BE2C (cell line): ENCODE results near the gene PPP1R7.

Experiments used
- DNase-seq: peaks from one replicate; pipeline ENCODE4 v3.0.0-alpha.2; 2020
- H3K27me3 ChIP-seq: fragments of 250-450 bp; sonication (Bioruptor Pico); 2 replicates; pipeline ENCODE4 v1.5.1; 2020; ENCODE audit warnings: mild to moderate bottlenecking
- H3K36me3 ChIP-seq: fragments of 250-450 bp; sonication (Bioruptor Pico); 2 replicates; pipeline ENCODE4 v1.5.1; 2020; ENCODE audit warnings: mild to moderate bottlenecking
- H3K4me1 ChIP-seq: fragments of 250-450 bp; sonication (Bioruptor Pico); 2 replicates; pipeline ENCODE4 v1.5.1; 2020
- H3K4me3 ChIP-seq: 2 replicates; pipeline ENCODE4 v1.5.1; 2011; ENCODE audit warnings: low read depth, low read length
- H3K9me3 ChIP-seq: fragments of 250-450 bp; sonication (Bioruptor Pico); 2 replicates; pipeline ENCODE4 v1.5.1; 2020
- TF ChIP-seq, protein P1 (sequence below): IDR thresholded peaks from 2 replicates; pipeline ENCODE4 v1.5.1; 2012; ENCODE audit warnings: mild to moderate bottlenecking, low read depth, low read length

Gene PPP1R7

DNA sequence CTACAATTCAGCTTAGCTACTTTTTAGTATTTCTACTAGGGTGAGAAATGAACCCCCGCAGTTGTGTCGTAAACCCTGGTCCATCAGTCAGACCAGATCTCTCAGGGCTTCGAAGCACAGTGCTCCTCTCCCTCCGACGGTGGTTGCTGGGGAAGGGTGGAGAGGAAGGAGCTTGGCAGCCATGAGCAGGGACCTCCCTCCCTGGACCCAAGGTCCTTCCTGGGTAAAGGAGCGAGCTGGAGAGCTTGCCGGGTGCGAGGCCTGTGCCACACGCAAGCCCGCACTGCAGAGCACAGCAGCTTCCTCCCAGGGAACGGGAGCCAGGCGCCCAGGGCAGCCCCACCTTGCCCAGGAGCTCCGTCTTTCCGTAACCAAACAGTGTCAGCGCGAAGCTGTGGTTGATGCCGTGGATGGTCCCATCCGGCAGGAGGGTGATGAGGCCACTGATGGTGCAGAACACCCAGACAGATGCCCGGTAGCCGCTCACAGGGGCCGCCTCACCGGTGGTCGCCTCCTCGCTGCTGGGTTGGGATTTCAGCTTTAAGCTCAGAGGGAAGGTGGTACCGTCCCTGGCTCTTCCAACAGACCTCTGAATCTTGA is 13.5 kb upstream of the PPP1R7 start:
- H3K36me3 ChIP-seq, result peaks cover 13% of the 10 kb centered on the region
- H3K27me3 ChIP-seq, result no peaks in the 10 kb centered on the region
- no peaks in the 10 kb centered on the region for H3K4me1 ChIP-seq

DNA sequence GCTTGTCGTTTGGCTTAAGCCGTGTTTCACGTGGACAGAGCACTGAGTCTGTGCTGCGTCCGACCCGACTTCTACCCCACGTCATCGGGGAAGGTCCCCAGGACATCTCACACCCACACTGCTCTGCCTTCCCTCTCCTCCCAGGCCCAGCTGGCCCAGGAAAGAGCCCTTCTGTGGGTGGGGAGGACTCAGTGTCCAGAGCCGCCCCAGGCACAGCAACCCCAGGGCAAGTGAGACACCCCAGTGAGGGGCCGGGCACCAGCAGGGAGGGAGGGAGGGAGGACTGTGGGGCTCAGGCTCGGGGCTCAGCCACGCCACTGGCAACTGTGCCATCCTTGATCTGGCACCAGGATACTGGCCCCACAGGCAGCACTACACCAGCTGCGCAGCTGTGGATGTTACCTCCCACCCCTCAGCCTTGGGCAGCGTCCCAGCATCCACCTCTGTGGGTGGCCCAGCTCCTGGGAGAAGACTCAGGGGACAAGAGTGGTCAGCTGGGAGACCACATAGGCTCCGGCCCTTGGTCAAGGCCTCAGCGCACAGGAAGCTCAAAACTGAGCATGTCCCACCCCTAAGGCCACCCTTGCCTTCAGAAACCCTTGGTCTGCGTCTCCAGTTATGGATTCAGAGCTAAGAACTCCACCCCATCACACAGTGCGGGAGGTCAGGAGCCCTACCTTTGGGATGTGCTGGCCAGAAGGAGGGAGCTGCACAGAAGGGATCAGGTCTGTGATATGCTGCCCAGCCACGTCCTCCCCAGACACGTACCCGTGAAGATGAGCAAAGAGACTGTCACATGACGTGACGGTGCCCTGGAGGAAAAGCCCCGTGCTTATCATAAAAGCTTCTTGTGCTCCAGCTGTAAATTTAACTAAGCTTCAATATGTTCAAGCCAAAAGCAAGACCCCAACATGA is 12.7 kb upstream of the PPP1R7 start:
- Histone ChIP-seq H3K36me3 (peaks cover 13% of the 10 kb centered on the region), H3K9me3 (no peaks in the 10 kb centered on the region), H3K27me3 (no peaks in the 10 kb centered on the region), H3K4me1 (no peaks in the 10 kb centered on the region), H3K4me3 (no peak overlapping the region)
- no peak for DNase-seq
- TF ChIP-seq, protein P1, sequence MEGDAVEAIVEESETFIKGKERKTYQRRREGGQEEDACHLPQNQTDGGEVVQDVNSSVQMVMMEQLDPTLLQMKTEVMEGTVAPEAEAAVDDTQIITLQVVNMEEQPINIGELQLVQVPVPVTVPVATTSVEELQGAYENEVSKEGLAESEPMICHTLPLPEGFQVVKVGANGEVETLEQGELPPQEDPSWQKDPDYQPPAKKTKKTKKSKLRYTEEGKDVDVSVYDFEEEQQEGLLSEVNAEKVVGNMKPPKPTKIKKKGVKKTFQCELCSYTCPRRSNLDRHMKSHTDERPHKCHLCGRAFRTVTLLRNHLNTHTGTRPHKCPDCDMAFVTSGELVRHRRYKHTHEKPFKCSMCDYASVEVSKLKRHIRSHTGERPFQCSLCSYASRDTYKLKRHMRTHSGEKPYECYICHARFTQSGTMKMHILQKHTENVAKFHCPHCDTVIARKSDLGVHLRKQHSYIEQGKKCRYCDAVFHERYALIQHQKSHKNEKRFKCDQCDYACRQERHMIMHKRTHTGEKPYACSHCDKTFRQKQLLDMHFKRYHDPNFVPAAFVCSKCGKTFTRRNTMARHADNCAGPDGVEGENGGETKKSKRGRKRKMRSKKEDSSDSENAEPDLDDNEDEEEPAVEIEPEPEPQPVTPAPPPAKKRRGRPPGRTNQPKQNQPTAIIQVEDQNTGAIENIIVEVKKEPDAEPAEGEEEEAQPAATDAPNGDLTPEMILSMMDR, result no peak

More for the DNA sequence above, 13.5 kb upstream of the PPP1R7 start:
- no peaks in the 10 kb centered on the region for H3K9me3 ChIP-seq
- TF ChIP-seq, protein P1, result no peak
- no peak for DNase-seq
- no peak overlapping the region for H3K4me3 ChIP-seq

DNA sequence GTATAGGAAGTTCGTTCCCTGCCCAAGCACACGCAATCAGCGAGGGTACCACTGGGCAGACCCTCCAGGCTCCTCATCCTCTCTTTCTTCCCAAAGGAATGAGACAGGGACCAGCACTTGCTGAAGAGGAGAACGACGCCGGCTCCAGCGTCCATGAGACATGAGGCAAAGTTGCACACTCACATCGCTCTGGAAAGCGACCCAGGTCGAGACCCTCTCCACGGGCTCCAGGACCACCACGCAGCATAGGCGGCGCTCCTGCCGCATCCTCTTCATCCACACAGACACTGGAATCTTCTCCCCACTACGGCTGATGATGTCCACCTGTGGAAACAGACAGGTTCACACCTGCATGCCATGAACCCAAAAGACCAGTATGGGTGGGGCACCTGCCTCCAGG is 11.8 kb upstream of the PPP1R7 start:
- peaks cover 13% of the 10 kb centered on the region for H3K36me3 ChIP-seq
- no peaks in the 10 kb centered on the region for H3K27me3 ChIP-seq
- H3K4me3 ChIP-seq, result no peak overlapping the region
- no peaks in the 10 kb centered on the region for H3K4me1 ChIP-seq
- H3K9me3 ChIP-seq, result no peaks in the 10 kb centered on the region
- DNase-seq, result no peak
- TF ChIP-seq, protein P1, result no peak

DNA sequence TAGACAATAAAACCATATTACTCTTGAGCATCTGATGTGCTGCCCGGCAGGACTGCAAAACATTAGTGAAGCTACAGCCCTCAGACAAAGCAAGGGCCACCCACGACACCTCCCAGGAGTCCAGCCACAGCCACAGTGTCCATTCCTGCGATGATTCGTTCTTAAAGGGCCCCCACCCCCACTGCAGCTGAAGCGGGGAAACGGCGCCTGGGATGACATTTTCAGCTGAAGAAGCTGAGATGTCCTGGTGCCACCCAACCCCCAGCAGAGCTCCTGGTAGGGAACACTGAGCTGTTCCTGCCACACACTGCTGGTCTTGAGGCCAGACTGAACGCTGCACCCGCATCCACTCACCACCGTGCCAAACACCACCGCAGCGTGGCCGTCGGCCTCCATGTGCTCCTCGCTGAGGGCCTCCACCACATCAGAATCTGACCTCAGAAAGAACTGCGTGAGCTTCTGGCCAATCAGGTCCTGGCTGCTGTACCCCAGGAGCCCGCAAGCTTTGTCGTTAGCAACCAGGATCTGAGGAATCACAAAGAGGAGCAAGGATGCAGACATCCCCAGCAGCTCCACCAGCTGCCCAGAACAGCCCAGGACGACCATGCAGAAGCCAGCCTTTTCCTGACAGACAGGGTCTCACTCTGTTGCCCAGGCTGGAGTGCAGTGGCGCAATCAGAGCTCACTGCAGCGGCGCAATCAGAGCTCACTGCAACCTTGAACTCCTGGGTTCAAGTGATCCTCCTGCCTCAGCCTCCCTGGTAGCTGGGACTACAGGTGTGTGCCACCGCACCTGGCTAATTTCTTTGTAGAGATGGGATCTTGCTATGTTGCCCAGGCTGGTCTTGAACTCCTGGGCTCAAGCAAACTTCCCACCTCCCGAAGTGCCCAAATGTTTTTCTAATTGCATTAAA is 10.5 kb upstream of the PPP1R7 start:
- Histone ChIP-seq H3K4me1 (no peaks in the 10 kb centered on the region), H3K4me3 (no peak overlapping the region), H3K36me3 (peaks cover 13% of the 10 kb centered on the region), H3K27me3 (no peaks in the 10 kb centered on the region), H3K9me3 (no peaks in the 10 kb centered on the region)
- no peak for DNase-seq
- TF ChIP-seq, protein P1, result no peak

DNA sequence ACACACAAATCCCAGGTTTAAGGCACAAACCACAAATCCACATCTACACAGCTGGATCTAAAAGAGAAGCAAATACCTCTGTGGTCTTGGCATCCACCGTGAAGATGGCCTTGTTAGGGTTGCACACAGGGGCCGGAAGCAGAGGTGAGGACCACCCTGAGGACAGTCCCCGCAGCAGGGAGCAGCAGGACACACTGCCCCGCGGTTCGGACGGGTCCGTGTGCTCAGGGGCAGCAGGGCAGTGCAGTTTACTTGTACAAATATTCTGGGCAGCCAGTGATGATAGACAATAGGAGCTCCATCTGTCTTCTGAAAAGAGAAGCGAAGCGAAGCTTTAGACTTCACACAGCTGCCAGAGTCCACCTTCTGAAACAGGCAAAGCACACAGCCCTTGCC is 9.8 kb upstream of the PPP1R7 start:
- Histone ChIP-seq H3K9me3 (no peaks in the 10 kb centered on the region), H3K36me3 (peaks cover 13% of the 10 kb centered on the region), H3K27me3 (no peaks in the 10 kb centered on the region), H3K4me3 (no peak overlapping the region), H3K4me1 (no peaks in the 10 kb centered on the region)
- no peak for DNase-seq
- TF ChIP-seq, protein P1, result no peak
